HG03457 (cell line): ENCODE data around the gene SLC43A2.
A peak's percentile ranks its signal among the peaks of the same experiment; 100 is the strongest.

Experiments used
- ATAC-seq: cut with Tn5 transposase; IDR thresholded peaks from one replicate; pipeline ENCODE4 v1.9.1; 2021; ENCODE audit warnings: moderate number of reproducible peaks; ENCODE audit not compliant: unreplicated experiment

SLC43A2 gene

DNA sequence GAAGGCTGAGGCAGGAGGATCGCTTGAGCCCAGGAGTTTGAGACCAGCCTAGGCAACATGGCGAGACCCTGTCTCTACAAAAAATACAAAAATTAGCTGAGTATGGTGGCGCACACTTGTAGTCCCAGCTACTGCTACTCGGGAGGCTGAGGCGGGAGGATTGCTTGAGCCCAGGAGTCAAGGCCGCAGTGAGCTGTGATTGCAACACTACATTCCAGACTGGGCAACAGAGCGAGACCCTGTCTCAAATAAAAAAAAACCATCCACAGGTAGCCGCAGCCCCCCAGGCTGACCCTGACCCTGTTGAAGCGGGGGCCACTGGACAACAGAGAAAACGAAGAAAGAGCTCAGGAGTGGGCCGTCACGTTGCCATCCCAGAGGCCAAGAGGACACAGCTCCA lies 4.0 kb downstream of the SLC43A2 start:
- ATAC-seq = no peak

DNA sequence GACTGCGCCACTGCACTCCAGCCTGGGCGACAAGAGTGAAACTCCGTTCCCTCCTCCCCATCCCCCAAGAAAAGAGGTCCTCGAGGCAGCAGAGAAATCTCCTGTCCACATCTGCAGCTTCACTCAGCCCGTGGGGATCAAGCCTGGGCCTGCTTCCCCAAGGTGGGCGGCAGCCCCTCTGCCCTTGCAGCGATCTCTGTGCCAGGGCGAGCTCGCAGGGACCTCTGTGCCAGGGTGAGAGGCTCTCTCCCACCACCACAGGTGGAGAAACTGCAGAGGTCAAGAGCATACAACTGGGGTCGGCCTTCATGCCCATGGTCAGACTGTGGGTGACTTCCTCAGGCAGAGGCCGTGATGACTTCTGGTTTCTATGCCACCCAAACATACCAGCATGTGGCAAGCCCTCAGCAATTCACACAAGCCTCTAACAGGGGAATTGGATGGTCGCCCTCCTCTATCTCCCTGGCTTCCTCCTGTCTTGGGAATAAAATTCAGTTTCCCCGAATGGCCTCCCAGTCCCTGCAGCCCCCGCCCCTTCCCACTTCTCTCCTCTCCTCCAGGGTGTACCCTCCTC lies 5.5 kb downstream of the SLC43A2 start:
- ATAC-seq = no peak

- no peak for ATAC-seq
Observed at GRCh38 chr17:1621273-1621954, 7.2 kb downstream of the SLC43A2 start.

- no peak for ATAC-seq
Observed at GRCh38 chr17:1620486-1620885, 8.1 kb downstream of the SLC43A2 start.

GRCh38 chr17:1617620-1618174 lies 10.9 kb downstream of the SLC43A2 start:
- ATAC-seq = no peak

DNA sequence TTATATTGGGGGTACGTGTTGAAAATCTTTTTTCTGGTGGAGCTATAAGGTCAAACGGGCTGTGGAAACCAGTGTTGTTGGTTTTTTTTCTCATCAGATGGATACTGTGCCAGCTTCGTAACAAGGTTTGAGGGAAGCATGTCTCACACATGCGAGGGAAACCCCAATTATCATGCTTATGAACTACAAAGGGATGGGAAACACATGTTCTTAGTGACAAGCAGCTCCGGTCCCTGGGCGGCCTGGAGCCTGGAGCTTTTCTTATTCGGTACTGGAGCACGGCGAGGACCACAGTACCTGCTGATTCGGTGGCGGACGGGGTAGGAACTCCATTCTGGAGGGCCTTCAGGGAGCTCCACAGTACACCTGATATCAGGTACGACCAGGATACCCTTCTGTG lies 12.5 kb downstream of the SLC43A2 start:
- no peak for ATAC-seq

GRCh38 chr17:1612400-1612799 lies 16.2 kb downstream of the SLC43A2 start:
- no peak for ATAC-seq

DNA sequence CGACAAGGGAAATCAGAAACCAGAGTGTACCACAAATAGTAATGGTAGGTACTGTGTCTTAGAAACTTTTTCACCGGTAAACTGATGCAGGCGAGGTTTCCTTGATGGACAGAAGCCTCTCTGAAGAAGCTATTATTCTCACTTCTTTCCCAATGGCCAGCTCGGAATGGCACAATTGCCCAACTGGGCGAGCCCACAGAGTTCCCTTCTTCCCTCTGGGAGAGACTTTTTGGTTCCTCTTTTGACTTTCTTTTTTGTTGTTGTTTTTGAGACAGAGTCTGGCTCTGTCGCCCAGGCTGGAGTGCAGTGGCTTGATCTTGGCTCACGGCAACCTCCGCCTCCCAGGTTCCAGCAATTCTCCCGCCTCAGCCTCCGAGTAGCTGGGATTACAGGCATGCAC lies 16.9 kb downstream of the SLC43A2 start:
- ATAC-seq = no peak

- ATAC-seq = no peak
Observed at GRCh38 chr17:1608676-1609075, 20.0 kb downstream of the SLC43A2 start.

DNA sequence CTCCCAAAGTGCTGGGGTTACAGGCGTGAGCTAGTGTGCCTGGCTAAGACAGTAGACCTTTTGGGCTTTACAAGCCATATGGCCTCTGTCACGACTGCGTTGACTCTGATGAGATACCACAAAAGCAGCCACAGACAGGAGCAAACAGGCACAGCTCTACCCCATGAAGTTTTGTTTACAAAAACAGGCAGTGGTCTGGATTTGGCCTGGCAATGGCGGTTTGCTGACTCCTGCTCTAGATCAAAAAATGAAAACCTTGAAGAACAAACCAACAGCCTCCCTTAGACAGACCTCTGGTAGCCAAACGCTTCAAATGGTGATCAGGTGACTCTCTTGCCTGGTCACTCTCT lies 20.7 kb downstream of the SLC43A2 start:
- ATAC-seq = no peak

DNA sequence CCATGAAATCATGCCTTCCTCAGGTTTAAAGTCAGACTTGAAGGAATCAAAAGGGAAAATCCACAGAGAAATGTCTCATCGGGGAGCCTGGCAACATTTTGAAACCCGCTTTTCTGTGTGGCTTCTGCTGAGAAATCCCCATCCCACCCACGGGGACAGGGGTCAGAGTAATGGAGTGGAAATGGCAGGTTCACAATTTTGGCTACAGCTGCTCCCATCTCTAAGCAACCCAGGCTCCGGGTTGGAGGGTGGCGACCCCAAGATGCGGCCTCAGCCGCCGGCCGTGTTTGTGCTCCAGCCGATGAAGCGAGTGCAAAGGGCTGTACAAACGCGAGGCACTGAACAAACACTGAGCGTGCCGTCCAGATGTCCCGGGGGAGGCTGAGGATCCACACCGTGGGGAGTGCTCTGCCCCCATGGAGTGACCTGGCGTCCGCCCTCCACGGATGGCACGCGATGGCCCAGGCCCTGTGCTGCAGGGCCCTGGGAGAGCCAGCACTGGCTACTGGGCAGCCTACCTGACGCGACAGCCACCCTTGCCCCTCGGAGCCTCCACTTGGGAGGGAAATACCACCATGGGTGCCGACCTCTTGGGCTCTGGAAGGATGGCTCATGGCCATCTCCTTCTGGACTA lies 22.2 kb downstream of the SLC43A2 start:
- no peak for ATAC-seq

DNA sequence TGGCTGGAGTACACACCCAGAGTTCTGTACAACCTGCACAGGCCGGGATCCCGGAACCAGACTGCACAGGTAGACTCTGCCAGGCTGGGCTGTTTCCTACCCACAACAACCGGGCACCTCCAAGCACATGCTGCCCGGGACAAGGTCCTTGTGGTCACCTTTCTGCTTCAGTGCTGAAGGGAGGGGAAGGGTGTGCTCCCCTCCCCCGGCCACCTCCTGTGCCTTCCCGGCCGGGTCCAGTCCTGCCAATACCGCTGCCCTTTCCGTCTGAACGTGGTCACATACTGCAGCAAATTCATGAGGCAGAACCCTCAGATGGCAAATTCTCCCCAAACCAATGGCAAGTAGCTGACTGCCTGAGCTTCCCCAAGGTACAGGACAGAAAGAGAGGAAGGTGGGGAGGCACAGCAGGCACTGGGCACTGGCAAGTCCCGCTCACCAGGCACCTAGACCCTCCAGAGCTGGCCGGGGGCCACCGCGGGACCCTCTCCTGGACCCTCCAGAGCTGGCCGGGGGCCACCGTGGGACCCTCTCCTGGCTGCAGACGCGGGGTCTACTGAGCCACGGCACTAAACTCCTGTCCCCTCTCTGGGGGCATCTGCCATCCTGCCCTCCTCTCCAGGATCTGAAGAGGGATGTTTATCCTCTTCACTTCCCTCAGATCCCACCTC lies 22.8 kb downstream of the SLC43A2 start:
- ATAC-seq = no peak

DNA sequence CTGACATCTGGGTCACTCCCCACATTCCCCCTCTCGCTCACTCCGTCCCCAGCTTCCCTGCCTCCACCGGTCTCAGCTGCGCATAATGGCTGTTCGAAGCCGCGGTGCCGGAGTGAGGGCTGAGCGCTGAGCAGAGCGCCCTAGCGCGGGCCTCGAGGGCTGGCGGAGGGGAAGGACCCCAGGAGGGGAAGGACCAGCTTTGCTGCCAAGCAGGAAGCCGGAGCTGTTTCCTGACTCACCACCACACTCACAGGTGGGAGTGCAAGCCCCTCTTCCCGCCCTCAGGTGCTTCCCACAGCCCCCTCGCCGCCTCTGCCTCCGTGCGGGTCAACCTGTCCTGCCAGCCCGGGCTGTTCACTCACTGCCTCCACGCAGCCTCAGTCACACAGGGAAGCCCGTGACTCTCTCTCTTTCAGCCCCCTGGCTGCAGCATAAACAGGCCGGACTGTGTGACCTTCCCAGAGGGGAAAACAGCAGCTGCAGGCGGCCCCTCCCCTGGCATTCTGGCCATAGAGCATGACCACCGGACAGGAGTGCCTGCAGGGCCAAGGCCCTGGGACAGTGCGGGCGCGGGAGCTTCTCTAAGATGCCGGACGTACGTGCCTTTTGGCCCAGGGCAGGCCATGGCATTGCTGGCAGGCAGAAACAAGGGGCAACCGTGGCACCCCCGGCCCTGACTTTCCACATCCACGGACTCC lies 23.7 kb downstream of the SLC43A2 start:
- no peak for ATAC-seq

DNA sequence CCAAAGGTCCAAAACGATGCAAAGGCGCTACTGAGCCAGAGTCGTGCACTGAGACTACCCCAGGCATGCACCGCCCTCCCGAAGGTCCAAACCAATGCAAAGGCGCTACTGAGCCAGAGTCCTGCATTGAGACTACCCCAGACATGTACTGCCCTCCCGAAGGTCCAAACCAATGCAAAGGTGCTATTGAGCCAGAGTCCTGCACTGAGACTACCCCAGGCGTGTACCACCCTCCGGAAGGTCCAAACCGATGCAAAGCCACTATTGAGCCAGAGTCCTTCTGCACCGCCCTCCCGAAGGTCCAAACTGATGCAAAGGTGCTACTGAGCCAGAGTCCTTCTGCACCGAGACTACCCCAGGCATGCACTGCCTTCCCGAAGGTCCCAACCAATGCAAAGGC lies 27.1 kb downstream of the SLC43A2 start:
- no peak for ATAC-seq

GRCh38 chr17:1598399-1599095 lies 30.1 kb downstream of the SLC43A2 start:
- no peak for ATAC-seq

- ATAC-seq = no peak
Observed at GRCh38 chr17:1597861-1598342, 30.7 kb downstream of the SLC43A2 start.

DNA sequence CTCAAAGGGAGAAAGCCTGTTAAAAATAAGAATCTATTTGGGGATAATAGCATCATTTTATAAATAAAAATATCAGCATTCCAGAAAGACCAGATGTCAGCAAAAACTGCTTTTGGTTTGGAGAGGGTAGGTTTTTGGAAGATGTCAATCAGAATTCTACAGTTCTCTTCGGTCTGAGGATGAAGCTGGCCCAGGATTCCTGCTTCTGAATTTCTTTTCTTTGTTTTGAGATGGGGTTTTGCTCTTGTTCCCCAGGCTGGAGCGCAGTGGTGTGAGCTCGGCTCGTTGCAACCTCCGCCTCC lies 35.1 kb downstream of the SLC43A2 start:
- no peak for ATAC-seq

- ATAC-seq = peak; percentile 45
Observed at GRCh38 chr17:1592751-1593629, 35.6 kb downstream of the SLC43A2 start.

DNA sequence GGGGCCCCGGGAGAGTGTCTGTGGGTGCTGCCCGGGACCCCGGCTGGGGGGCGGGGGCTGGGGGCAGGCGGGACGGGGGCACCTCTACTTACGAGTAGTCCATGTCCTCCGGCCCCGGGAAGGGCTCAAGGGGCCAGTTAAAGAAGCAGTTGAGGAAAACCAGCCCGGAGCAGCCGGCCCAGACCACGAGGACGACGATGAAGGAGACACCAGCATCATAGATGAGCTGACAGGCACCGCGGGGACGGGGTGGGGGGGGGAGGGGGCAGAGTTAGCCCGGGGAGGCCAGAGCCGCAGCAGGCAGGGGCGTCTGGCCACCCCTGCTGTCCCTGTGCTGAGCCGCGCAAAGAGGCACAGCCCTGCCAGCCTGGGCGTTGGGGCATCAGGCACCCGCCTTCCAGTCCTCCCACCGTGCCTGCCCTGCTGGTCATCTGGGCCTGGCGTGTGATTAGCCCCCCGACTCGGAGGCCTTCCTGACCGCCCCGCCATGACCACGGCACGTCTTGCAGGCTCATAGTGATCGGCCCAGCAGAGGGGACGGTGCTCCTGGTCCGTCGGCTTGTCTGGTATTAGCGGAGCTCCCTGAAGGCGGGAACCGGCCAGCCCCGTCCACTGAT lies 37.1 kb downstream of the SLC43A2 start:
- no peak for ATAC-seq
